Large intestine (tissue), 12 donors: Measurements from ENCODE around the gene TMEM131L. TPM values are rescaled to one million over a fixed set of nuclear protein-coding genes. Genes with fewer than 3 reads are reported as not detected.
"Not testable (repeated sequence)": the region's sequence is repeated elsewhere in the genome, so short reads cannot be mapped to it uniquely, and the experiment has no call there.

Experiments
- DNase-seq, 2 donors: peaks; one replicate each; pipeline versions ENCODE4 v3.0.0 to v3.0.0-alpha.2; 2013
- H3K27ac ChIP-seq: one replicate; pipeline ENCODE4 v1.5.1; 2013; ENCODE audit warnings: low read length
- H3K27me3 ChIP-seq: 2 replicates; pipeline ENCODE4 v1.6.1; 2013; ENCODE audit warnings: low read length; ENCODE audit not compliant: control insufficient read depth, insufficient read depth
- H3K36me3 ChIP-seq: 2 replicates; pipeline ENCODE4 v1.6.1; 2013; ENCODE audit warnings: low read length; ENCODE audit not compliant: control insufficient read depth, insufficient read depth
- H3K4me1 ChIP-seq: one replicate; pipeline ENCODE4 v1.6.1; 2013; ENCODE audit warnings: low read length; ENCODE audit not compliant: control insufficient read depth, insufficient read depth
- H3K4me3 ChIP-seq: one replicate; pipeline ENCODE4 v1.5.1; 2013; ENCODE audit warnings: low read length
- H3K9me3 ChIP-seq: one replicate; pipeline ENCODE4 v1.6.1; 2013; ENCODE audit warnings: mild to moderate bottlenecking, low read depth, low read length, moderate library complexity; ENCODE audit not compliant: control insufficient read depth
- WGBS: methylation state at CpG from one replicate; pipeline ENCODE4 v1.1.5; 2013; ENCODE audit warnings: low lambda C conversion rate; ENCODE audit not compliant: insufficient coverage; 5-methylcytosine and 5-hydroxymethylcytosine counted together
- long read RNA-seq, 11 donors: transcript quantifications; one replicate each; lab custom pipeline, GENCODE V29; 2026
- polyA plus RNA-seq: library from polyadenylated mRNA; unstranded; fragments of 120-200 nt; gene quantifications from one replicate; pipeline ENCODE4 v1.2.1, GENCODE V29; 2013

TMEM131L gene, protein sequence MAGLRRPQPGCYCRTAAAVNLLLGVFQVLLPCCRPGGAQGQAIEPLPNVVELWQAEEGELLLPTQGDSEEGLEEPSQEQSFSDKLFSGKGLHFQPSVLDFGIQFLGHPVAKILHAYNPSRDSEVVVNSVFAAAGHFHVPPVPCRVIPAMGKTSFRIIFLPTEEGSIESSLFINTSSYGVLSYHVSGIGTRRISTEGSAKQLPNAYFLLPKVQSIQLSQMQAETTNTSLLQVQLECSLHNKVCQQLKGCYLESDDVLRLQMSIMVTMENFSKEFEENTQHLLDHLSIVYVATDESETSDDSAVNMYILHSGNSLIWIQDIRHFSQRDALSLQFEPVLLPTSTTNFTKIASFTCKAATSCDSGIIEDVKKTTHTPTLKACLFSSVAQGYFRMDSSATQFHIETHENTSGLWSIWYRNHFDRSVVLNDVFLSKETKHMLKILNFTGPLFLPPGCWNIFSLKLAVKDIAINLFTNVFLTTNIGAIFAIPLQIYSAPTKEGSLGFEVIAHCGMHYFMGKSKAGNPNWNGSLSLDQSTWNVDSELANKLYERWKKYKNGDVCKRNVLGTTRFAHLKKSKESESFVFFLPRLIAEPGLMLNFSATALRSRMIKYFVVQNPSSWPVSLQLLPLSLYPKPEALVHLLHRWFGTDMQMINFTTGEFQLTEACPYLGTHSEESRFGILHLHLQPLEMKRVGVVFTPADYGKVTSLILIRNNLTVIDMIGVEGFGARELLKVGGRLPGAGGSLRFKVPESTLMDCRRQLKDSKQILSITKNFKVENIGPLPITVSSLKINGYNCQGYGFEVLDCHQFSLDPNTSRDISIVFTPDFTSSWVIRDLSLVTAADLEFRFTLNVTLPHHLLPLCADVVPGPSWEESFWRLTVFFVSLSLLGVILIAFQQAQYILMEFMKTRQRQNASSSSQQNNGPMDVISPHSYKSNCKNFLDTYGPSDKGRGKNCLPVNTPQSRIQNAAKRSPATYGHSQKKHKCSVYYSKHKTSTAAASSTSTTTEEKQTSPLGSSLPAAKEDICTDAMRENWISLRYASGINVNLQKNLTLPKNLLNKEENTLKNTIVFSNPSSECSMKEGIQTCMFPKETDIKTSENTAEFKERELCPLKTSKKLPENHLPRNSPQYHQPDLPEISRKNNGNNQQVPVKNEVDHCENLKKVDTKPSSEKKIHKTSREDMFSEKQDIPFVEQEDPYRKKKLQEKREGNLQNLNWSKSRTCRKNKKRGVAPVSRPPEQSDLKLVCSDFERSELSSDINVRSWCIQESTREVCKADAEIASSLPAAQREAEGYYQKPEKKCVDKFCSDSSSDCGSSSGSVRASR (N-terminal part only)
- 10.8 TPM for polyA plus RNA-seq
- long read RNA-seq, donor 1, full-length matches to known transcripts: 2 of 2 reads
- long read RNA-seq, donor 1, partial matches to known transcripts: 0 of 2 reads
- long read RNA-seq, donor 1, other reads (novel, unspliced or antisense): 0 of 2 reads
- long read RNA-seq, donor 2, full-length matches to known transcripts: 2 of 2 reads
- long read RNA-seq, donor 2, partial matches to known transcripts: 0 of 2 reads
- long read RNA-seq, donor 2, other reads (novel, unspliced or antisense): 0 of 2 reads
- long read RNA-seq, donor 3, partial matches to known transcripts: 0 of 2 reads
- long read RNA-seq, donor 3, other reads (novel, unspliced or antisense): 0 of 2 reads
- long read RNA-seq, donor 4: 0 reads
- long read RNA-seq, donor 5: 0 reads
- long read RNA-seq, donor 6, full-length matches to known transcripts: 1 of 1 reads
- long read RNA-seq, donor 6, partial matches to known transcripts: 0 of 1 reads
- long read RNA-seq, donor 6, other reads (novel, unspliced or antisense): 0 of 1 reads
- long read RNA-seq, donor 7: 0 reads
- long read RNA-seq, donor 8: 0 reads
- long read RNA-seq, donor 9, full-length matches to known transcripts: 1 of 1 reads
- long read RNA-seq, donor 9, partial matches to known transcripts: 0 of 1 reads
- long read RNA-seq, donor 9, other reads (novel, unspliced or antisense): 0 of 1 reads
- long read RNA-seq, donor 10: 0 reads
- long read RNA-seq, donor 11: 0 reads

DNA sequence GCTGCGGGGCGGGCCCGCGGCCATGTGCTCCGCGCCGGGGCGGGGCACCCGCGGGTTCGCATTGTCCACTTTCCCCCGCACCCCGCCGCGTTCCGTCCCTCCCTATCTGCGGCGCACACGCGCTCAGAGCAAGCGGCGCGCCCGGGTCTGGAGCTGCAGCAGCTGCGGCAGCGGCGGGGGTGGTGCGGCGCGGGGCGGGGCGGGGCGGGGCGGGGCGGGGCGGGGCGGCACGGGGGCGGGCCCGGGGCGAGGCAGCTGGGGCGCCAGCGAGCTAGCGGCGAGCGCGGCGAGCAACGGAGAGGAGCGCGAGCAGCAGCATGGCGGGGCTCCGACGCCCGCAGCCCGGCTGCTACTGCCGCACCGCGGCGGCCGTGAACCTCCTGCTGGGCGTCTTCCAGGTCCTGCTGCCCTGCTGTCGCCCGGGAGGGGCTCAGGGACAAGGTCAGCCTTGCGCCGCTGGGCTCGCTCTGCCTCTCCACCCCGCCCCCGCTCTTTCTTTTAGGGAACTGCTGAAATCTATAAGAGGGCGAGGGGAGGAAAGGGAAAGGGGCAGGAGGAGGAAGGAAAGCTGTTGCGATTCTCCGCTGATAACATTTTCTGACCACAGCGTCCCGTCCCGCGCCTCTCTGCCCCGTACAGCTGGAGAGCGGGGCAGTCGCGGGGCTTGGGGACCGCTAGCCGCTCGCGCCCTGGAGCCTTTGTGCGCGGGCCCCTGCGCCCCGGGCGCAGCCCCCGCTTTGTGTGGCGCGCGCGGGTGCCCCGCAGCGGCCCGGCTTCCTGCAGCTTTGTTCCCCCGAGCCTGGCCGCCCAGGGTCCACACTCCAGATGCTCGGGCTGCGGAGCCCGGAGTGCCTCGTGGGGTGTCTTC is at the start of gene TMEM131L:
TSS of gene TMEM131L (plus strand) at position 280 of the 868 bp plus-strand sequence. CDS start at position 318, 38 bp downstream.
- Histone ChIP-seq H3K27ac (peak within 1 kb of the TSS; percentile 55), H3K4me3 (peak within 1 kb of the TSS; percentile 84), H3K36me3 (no peaks in the 10 kb centered on the region), H3K4me1 (peaks cover 6% of the 10 kb centered on the region), H3K9me3 (no peaks in the 10 kb centered on the region), H3K27me3 (no peaks in the 10 kb centered on the region)
- peak; percentile 62 to 75 for DNase-seq
- WGBS: no CpG with 5 or more reads among the region's 103 CpGs

- not testable (repeated sequence) for H3K9me3 ChIP-seq, H3K36me3 ChIP-seq, H3K27me3 ChIP-seq, H3K4me3 ChIP-seq, H3K4me1 ChIP-seq, H3K27ac ChIP-seq, DNase-seq
- WGBS: no CpG with 5 or more reads among the region's 8 CpGs
Measured at GRCh38 chr4:153416456-153416855, 49.7 kb upstream of the TMEM131L start.

- no peak overlapping the region for H3K4me3 ChIP-seq
- H3K36me3 ChIP-seq: no peaks in the 10 kb centered on the region
- DNase-seq: no peak
- no peaks in the 10 kb centered on the region for H3K4me1 ChIP-seq
- H3K27me3 ChIP-seq: no peaks in the 10 kb centered on the region
- H3K9me3 ChIP-seq: no peaks in the 10 kb centered on the region
- no peak overlapping the region for H3K27ac ChIP-seq
- WGBS: 100% methylated on average over 3 of the region's 7 CpGs
Measured at GRCh38 chr4:153418121-153418520, 48.0 kb upstream of the TMEM131L start.

DNA sequence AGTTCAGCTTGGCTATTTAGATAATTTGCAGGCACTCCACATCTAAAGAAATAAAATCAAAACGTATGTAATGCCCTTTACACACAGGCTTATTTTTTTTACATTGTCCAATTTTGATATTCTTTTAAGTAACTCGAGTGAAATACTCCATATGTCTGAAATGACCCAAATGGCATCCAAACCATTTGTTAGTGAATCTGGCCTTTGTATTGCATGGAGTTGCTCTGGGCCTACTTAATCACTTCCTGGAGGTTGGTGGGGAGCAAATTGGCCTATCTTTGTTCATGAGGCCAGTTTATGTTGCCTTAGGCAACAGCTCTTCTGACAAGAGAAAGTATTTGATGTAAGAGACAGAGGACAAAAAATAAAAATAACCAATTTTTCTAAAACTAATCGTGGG is 47.6 kb upstream of the TMEM131L start:
- no peaks in the 10 kb centered on the region for H3K27me3 ChIP-seq
- no peak for DNase-seq
- no peaks in the 10 kb centered on the region for H3K36me3 ChIP-seq
- no peak overlapping the region for H3K27ac ChIP-seq
- no peaks in the 10 kb centered on the region for H3K4me1 ChIP-seq
- H3K4me3 ChIP-seq: no peak overlapping the region
- no peaks in the 10 kb centered on the region for H3K9me3 ChIP-seq
- 89% methylated on average over 2 of the region's 3 CpGs for WGBS

DNA sequence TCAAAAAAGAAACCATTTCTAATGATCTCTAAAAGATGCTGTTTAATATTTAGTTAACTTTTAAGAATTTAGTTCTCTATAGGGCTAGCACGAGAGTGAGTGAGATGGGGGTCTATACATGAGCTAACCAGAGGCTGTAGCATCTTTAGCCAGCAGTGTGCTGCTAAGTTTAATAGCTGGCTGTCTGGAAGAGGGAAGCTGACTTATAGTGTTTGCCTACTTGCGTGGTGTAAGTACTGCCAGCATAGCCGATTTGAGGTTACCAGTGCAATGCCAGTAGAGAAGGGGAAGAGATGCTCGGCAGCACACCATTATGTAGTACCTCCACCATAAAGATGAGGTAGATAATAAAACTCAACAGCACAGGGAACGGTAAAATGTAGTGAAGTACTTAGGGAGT is 47.1 kb upstream of the TMEM131L start:
- no peak overlapping the region for H3K4me3 ChIP-seq
- DNase-seq: no peak
- H3K36me3 ChIP-seq: no peaks in the 10 kb centered on the region
- H3K27me3 ChIP-seq: no peaks in the 10 kb centered on the region
- no CpG with 5 or more reads among the region's 5 CpGs for WGBS
- H3K9me3 ChIP-seq: no peaks in the 10 kb centered on the region
- no peak overlapping the region for H3K27ac ChIP-seq
- no peaks in the 10 kb centered on the region for H3K4me1 ChIP-seq

GRCh38 chr4:153419673-153420278 is 46.4 kb upstream of the TMEM131L start:
- no peak overlapping the region for H3K4me3 ChIP-seq
- WGBS: no CpG with 5 or more reads among the region's 9 CpGs
- no peaks in the 10 kb centered on the region for H3K27me3 ChIP-seq
- H3K36me3 ChIP-seq: no peaks in the 10 kb centered on the region
- H3K4me1 ChIP-seq: no peaks in the 10 kb centered on the region
- no peak overlapping the region for H3K27ac ChIP-seq
- DNase-seq: no peak
- no peaks in the 10 kb centered on the region for H3K9me3 ChIP-seq

- DNase-seq: no peak
- no peaks in the 10 kb centered on the region for H3K27me3 ChIP-seq
- no peaks in the 10 kb centered on the region for H3K9me3 ChIP-seq
- H3K4me1 ChIP-seq: no peaks in the 10 kb centered on the region
- H3K4me3 ChIP-seq: no peak overlapping the region
- WGBS: no CpG with 5 or more reads among the region's 2 CpGs
- H3K36me3 ChIP-seq: no peaks in the 10 kb centered on the region
- no peak overlapping the region for H3K27ac ChIP-seq
Measured at GRCh38 chr4:153420361-153420760, 45.8 kb upstream of the TMEM131L start.

DNA sequence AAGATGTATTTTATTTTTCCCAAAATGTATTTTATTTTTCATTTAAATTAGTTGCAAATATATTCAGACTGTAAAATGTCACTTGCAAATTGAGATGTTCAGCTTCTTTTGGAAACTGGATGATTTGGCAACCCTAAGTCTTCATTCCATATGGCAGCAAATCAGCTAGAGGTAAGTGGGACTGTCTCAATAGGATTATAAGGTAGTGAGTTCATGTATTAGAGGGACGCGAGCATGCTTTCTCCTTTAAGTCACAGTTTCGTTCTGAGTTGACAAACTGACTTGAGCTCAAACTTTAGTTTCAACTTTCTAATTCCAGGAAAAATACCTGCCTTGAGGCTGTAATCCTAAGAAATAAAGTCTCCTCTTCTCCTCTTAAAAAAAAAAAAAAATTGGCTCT is 44.2 kb upstream of the TMEM131L start:
- Histone ChIP-seq H3K4me1 (no peaks in the 10 kb centered on the region), H3K9me3 (no peaks in the 10 kb centered on the region), H3K36me3 (no peaks in the 10 kb centered on the region), H3K4me3 (no peak overlapping the region), H3K27ac (no peak overlapping the region), H3K27me3 (no peaks in the 10 kb centered on the region)
- DNase-seq: no peak
- WGBS: 100% methylated on average over 1 of the region's 3 CpGs
